Esophagus squamous epithelium (tissue), 4 donors: ENCODE data around the gene PLD5.

ENCODE experiments used
- CTCF ChIP-seq, 6 experiments: fragments of 450-650 bp in 4 of 6; fragments of 200-600 bp in 2 of 6; sonication (generic) in 2 of 6; IDR thresholded peaks; one replicate each; pipeline ENCODE4 v1.5.1; 2016 to 2019; ENCODE audit warnings: antibody characterized with exemption in 6 of 6, mild to moderate bottlenecking in 4 of 6, moderate library complexity in 4 of 6
- POLR2A ChIP-seq, 4 donors: fragments of 450-650 bp; IDR thresholded peaks; one replicate each; pipeline ENCODE4 v1.6.1; 2017; ENCODE audit warnings: antibody characterized with exemption in 4 of 4, mild to moderate bottlenecking in 4 of 4, moderate library complexity in 3 of 4

GRCh38 chr1:242416657-242417056 is 107.8 kb downstream of the PLD5 start:
- TF ChIP-seq POLR2A (IDR thresholded peaks at IDR 0.05) = no peak
- no peak for TF ChIP-seq CTCF (IDR thresholded peaks at IDR 0.05)
